Mesenteric fat pad (tissue), 1 donor: ENCODE results near the gene APH1B. TPM values are rescaled to one million over a fixed set of nuclear protein-coding genes. Genes with fewer than 3 reads are reported as not detected.

Experiments used
- DNase-seq: peaks from one replicate; pipeline ENCODE4 v3.0.0-alpha.2; 2020; ENCODE audit warnings: low spot score
- total RNA-seq: library from RNA; stranded (reverse); fragmentation: NEBNext Ultra II Directional; extraction: Animal tissue kit (Norgen Biotek cat#: 25700); gene quantifications from one replicate; pipeline ENCODE4 v1.2.1, GENCODE V29; 2021
- donor health status: DM: yes; HTN: yes; CAD: no.

APH1B gene
- total RNA-seq, 1 donor from 2014 or later = 25.0 TPM

GRCh38 chr15:63330926-63331325, 53.5 kb downstream of the APH1B start:
- no peak for DNase-seq

- no peak for DNase-seq
Observed at GRCh38 chr15:63331456-63331855, 54.1 kb downstream of the APH1B start.

DNA sequence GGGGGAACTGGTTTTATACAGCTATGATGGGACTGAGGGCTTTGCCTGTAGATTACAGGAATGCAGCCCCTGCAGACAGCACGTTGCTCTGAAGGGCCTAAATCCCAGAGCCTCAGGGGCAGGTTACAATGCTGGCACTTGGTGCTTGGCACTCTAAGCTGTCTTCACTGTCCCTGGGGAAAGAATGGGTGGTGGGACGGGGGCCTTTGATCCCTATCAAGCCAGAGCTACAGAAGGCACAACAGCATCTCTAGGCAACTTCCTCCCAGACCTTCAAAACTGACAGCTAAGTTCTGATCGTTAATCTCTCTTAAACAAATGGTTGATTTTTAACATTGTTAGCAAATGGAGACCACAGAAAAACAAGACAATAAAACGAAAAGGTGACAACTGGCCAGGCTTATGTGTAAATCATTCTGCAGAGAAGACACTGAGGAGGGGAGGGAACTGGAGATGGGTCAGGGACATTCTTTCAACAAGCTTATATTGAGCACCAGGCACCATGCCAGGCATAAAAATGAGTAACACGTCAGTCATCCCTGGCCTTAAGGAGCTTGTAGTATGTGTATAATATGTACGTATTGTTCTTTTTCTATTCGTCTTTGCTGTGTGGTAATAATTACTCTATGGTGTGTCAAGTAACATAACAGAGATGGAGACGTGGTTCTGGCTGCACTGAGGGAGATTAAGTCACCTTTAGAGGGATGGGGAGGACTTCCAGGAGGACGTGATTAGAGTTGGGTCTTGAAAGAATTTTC, 55.1 kb downstream of the APH1B start:
- DNase-seq = no peak

GRCh38 chr15:63334821-63335220, 57.4 kb downstream of the APH1B start:
- DNase-seq = no peak

DNA sequence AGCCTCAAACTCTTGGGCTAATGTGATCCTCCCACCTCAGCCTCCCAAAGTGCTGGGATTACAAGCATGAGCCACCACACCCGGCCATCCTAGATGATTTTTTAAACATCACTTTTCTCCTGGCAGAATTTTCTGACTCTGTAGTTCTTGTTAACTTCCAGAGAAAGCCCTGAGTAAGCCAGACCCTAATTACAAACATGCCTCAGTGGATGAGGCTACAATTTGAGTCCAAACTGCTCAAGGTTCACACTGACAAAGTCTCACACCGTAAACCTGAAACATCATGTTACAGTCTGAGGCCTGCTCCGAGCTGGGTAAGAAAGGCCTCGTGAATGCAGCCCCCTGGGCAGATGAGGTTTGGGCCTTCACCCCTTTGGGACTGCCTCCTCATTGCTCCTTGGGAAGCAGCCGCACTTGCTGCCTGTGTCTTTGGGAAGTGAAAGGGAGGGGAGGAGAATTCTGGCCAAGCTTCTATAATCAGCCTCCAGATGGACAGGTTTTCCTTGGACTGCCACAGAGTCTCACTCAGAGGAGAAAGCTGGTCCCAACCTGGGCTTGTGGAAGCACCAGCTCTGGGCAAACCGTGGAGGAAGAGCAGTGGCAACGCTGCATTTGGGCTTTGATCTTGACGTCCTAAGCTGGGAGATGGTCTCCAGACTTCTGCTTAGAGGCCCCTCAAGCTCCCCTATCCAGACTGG, 58.3 kb downstream of the APH1B start:
- no peak for DNase-seq

- DNase-seq = no peak
Observed at GRCh38 chr15:63337046-63337445, 59.6 kb downstream of the APH1B start.

- no peak for DNase-seq
Observed at GRCh38 chr15:63338170-63338569, 60.8 kb downstream of the APH1B start.

DNA sequence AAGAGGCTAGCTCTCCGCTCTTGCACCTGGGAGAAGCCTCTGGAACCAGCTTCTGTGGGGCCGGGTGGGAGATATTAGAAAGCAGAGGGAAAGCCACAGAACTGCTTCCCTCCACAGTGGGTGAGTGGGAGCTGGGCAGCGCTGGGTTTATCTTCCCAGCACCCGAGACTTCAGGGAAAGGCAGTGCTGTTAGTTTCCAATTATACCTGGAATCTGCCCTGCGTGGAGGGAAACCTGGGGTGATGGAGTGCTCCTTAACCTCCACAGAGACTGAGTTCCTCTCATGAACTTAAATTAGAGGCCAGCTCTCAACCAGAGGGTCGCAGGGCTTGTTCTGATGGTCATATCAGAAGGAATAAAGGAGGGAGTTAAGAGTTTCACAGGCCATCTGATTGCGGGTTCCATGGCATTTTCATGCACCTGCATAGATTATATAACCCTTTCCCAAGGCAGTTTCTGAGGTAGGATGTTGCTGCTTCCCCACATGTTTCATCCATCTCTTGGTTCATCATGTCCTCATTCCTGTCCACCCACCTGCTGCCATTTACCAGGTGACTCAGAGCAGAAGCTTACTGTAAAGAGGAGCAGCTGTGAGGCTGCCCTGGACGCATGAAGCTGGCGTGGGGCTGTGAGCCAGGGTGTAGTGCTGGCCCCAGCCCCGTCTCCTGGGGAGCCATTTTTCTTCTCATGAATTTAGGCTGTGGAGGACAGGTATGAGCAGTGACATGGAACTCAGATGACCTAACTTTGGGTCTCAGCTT, 61.8 kb downstream of the APH1B start:
- DNase-seq = no peak

DNA sequence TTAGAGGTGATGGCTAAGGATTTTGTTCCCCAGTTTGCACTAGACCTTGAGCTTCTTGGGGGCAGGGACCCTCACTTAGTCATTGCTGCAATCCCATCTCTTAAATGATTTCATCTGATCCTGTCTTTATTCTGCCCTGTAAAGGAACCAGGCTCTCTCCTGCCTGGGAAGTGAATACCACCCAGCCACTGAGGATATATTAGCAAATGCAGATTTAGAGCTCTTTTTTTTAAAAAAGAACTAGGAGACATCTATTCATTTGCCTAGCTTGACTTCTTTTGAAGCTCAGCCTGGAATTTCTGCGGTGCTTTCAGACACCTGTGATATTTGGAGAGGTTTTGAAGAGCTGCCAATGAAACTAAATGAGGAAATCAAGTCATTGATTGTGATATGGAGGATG, 62.4 kb downstream of the APH1B start:
- DNase-seq = no peak

DNA sequence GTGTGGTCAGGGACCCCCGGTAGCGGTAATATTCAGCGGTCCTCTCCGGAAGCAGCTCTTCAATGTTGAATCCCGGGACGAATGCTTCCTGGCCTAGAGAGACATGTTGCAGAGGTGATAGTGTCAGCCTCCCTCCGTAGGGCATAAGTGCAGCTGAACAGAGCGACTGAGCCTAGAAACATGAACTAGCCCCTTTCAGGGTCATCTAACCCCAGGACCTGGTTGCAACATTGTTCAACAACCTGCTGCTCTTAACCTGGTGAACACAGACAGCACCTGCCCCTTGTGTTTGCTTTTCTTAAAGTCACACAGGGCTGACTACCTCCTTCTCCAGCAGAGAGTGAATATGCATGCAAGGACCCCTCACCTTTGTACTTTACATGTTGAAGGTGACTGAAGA, 62.9 kb downstream of the APH1B start:
- no peak for DNase-seq

DNA sequence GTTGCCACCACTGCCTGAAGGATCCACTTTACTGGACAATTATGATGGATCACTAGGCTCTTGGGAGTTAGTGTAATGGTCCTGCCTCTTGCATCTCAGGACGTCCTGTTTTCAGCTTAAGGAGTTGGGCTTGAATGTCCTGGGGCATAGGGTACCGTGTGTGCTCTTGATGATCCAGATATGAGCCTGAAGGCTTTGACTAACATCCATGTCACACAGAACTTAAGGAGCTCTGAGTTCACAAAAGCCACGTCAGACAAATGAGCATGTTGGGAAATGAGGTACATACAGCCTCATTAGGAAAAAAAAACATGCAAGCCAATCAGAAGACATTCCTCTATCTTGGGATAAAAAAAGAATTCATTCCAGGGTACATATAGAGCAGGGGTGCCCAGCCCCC, 63.5 kb downstream of the APH1B start:
- DNase-seq = no peak

DNA sequence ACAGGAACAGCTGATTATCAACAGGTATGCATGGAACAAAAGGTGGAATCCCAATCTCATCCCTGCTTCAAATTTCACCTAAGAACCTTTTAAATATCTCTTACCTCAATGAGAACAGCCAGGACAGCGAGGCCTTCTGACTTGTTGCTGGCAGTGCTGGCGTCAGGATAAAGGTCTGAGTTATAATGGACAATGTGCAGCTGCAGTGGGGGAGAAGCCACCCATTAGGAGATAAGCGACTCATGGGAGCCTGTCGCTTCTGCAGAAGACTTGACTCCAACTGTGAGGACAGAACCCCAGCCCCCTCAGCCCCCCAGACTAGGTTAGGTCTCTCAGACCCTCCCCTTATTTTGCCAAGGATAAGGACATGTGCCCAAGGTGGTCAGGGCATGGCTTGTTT, 64.5 kb downstream of the APH1B start:
- DNase-seq = peak; percentile 45

DNA sequence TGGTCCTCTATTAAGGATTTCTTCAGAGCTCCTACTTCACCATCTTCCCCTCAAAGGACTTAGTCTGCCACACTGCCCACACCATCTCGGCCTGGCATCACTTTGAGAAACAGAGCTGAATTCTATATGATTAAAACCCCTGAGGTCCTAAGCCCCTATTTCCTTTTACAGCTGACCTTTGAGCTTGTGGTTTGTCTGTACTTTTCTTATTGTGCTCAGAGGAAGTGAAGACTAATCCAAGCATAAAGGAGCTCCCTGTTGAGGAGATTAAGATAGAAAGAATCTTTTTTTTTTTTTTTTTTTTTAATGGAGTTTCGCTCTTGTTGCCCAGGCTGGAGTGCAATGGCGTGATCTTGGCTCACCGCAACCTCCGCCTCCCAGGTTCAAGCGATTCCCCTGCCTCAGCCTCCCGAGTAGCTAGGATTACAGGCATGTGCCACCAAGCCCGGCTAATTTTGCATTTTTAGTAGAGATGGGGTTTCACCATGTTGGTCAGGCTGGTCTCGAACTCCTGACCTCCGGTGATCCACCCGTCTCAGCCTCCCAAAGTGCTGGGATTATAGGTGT, 65.7 kb downstream of the APH1B start:
- peak; percentile 14 for DNase-seq

DNA sequence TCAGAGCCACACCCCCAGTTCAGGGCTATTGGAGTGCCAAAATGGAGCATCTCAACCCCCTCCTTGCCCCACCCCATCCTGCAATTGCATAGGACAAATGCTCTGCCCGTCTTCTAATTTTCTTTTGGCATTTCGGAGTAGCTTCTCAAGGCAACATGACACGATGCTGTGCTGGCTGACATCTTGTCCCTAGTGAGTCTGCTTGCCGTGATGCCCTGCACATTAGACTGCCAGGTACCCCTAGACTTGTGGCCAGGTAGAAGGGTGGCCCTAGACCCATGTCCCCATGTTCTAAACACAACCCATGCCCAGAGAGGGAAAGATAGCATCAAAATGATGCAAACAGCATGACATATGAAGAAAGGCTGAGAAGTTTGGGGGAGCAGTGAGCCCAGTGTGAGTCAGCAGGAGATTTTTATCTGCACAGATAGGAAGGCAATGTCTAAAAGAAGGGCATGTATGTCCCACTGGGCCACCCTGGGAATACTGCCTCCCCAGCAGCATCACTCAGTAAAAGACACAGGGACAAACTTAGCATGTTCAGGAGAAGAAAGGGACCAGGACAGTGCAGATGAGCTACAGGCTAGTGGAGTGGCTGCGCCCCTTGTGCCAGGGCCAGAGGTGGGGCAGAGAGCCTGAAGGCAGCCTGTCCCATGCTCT, 67.5 kb downstream of the APH1B start:
- no peak for DNase-seq

DNA sequence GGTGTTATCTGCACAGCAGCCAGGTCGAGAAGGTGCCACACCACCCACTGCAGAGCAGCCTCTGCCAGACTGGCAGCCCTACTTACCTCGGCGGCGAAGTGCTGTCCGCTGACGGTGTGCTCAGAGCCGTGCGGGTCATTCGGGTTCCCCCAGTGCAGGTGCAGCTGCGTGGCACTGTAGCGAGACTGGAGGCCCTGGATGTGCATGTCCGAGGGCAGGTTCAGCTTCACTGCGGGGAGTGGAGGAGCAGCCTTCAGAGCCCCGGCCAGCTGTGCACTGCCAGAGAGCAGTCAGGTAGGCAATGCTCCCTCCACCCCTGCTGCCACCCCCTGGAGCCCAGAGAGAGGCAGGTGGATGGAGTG, 68.0 kb downstream of the APH1B start:
- no peak for DNase-seq

- DNase-seq = no peak
Observed at GRCh38 chr15:63347074-63347857, 69.9 kb downstream of the APH1B start.

DNA sequence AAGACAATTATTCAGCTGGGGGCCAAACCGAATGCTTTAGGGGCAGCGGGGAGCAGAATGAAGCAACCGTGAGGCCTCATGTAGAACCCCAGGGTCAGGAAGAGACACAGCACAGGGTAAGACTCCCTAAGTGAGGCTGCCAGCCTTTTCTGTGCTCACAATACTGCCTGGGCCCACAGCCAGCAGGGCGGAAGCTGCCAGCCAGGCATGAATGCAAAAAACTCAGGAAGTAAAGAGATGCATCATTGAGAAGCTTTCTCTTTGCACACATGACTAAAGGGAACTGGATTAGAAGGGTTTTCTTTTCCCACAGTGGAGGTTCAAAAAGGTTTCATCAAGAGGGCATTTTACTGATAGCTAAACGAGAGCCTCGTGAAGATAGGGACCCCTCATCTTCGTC, 71.0 kb downstream of the APH1B start:
- no peak for DNase-seq

DNA sequence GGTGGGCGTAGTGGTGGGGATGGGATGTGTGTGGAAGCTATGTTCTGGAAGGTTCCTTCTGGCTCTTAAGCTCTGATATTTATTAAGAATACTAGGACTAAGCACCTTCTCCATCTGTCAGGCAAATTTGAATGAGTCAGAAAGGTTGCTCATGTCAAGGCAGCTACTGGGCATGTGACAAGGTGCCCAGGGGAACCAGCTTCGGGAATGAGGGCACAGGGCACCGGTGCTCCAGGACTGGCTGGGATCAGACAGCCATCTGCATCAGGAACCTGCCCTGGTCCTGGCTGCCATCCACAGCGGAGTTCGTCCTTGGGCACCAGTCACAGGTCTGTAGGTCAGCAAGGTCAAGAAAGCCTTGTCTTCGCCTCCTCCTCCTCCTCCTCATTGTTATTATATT, 71.8 kb downstream of the APH1B start:
- DNase-seq = no peak

- DNase-seq = no peak
Observed at GRCh38 chr15:63349621-63350020, 72.2 kb downstream of the APH1B start.

DNA sequence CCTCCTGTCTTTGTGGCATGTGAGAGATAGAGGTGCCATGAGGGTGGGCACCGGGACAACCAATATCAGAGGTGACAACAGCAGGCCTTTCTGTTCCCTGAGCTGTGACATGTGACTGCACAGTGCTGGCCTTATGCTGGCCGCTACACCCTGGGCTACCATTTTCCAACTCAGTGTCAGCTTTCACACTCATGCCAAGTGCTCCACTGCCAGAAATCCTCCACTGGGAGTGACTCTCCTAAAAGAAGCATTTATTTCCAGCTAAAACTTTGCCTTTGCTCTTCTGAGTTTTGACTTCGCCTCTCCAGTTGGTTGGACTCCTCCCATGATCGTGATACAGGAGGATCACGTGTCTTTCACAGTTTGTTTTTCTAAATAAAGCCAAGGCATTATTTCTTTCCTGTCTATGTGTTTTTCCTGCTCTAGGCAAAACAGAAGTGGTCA, 72.8 kb downstream of the APH1B start:
- DNase-seq = no peak

- no peak for DNase-seq
Observed at GRCh38 chr15:63351170-63351569, 73.8 kb downstream of the APH1B start.
